Lung (tissue), 12 donors: ENCODE measurements around the gene GPR146. TPM values are rescaled to one million over a fixed set of nuclear protein-coding genes. Genes with fewer than 3 reads are reported as not detected.

Source experiments
- ATAC-seq: fragments of 200-7000 bp; cut with Tn5 transposase; one replicate; pipeline ENCODE4 v1.9.1; 2020; ENCODE audit warnings: moderate number of reproducible peaks; ENCODE audit not compliant: insufficient read depth, low FRiP score
- DNase-seq, 3 donors: peaks; one replicate each; pipeline ENCODE4 v3.0.0-alpha.2; 2013 to 2017
- H3K27ac ChIP-seq, 2 donors: one replicate each; pipeline ENCODE4 v1.5.1; 2013; ENCODE audit warnings: mild to moderate bottlenecking in 2 of 2, moderate library complexity in 2 of 2, control low read depth in 1 of 2, inconsistent platforms in 1 of 2, low read depth in 1 of 2, low read length in 1 of 2
- H3K27me3 ChIP-seq, 3 donors: one replicate each; pipeline ENCODE4 v1.5.1; 2013; ENCODE audit warnings: low read length in 2 of 3; ENCODE audit not compliant: control insufficient read depth in 3 of 3, insufficient read depth in 3 of 3
- H3K36me3 ChIP-seq, 4 donors: one replicate each; pipeline ENCODE4 v1.5.1; 2013; ENCODE audit warnings: low read length in 4 of 4, mild to moderate bottlenecking in 1 of 4, moderate library complexity in 1 of 4; ENCODE audit not compliant: control insufficient read depth in 4 of 4, insufficient read depth in 4 of 4
- H3K4me1 ChIP-seq, 5 donors: one replicate each; pipeline ENCODE4 v1.5.1; 2013; ENCODE audit warnings: low read length in 5 of 5, mild to moderate bottlenecking in 2 of 5, moderate library complexity in 1 of 5; ENCODE audit not compliant: control insufficient read depth in 5 of 5, insufficient read depth in 5 of 5
- H3K4me3 ChIP-seq: one replicate; pipeline ENCODE4 v1.5.1; 2013; ENCODE audit warnings: mild to moderate bottlenecking, control low read depth, moderate library complexity
- H3K9ac ChIP-seq, 2 donors: one replicate each; pipeline ENCODE4 v1.5.1; 2013; ENCODE audit warnings: low read length in 2 of 2, control low read depth in 1 of 2; ENCODE audit not compliant: insufficient read depth in 1 of 2
- H3K9me3 ChIP-seq, 4 donors: one replicate each; pipeline ENCODE4 v1.5.1; 2013; ENCODE audit warnings: low read length in 3 of 4, mild to moderate bottlenecking in 1 of 4, moderate library complexity in 1 of 4; ENCODE audit not compliant: control insufficient read depth in 4 of 4, insufficient read depth in 3 of 4
- WGBS, 2 donors: extraction: QIAGEN DNeasy Blood & Tissue Kit; methylation state at CpG; one replicate each; pipeline ENCODE4 v1.1.7; 2013; 5-methylcytosine and 5-hydroxymethylcytosine counted together
- polyA plus RNA-seq, 2 donors: library from polyadenylated mRNA; stranded (reverse); fragments of 200-250 nt; gene quantifications; one replicate each; pipeline ENCODE4 v1.2.1, GENCODE V29; 2013
- total RNA-seq, 2 donors: library from RNA; depleted of rRNA in 1 of 2; stranded (reverse); fragments of >200 nt in 1 of 2; gene quantifications; one replicate each; pipeline ENCODE4 v1.2.1, GENCODE V29; 2014 to 2021
- TF ChIP-seq, protein P1 (sequence below): IDR thresholded peaks from 2 replicates; pipeline ENCODE4 v1.5.1; 2012; ENCODE audit warnings: mild to moderate bottlenecking; ENCODE audit errors: control extremely low read depth, extremely low read depth
- donor health status: control.
- donor health status: control.
- donor health status: Bipolar disorder and iron deficiency.
- donor health status: healthy.
- donor health status: DM: yes; HTN: yes; CAD: no.

The GPR146 gene
- total and polyA plus RNA-seq, 4 donors = 13.7 to 27.1 (median 14.0) TPM

DNA sequence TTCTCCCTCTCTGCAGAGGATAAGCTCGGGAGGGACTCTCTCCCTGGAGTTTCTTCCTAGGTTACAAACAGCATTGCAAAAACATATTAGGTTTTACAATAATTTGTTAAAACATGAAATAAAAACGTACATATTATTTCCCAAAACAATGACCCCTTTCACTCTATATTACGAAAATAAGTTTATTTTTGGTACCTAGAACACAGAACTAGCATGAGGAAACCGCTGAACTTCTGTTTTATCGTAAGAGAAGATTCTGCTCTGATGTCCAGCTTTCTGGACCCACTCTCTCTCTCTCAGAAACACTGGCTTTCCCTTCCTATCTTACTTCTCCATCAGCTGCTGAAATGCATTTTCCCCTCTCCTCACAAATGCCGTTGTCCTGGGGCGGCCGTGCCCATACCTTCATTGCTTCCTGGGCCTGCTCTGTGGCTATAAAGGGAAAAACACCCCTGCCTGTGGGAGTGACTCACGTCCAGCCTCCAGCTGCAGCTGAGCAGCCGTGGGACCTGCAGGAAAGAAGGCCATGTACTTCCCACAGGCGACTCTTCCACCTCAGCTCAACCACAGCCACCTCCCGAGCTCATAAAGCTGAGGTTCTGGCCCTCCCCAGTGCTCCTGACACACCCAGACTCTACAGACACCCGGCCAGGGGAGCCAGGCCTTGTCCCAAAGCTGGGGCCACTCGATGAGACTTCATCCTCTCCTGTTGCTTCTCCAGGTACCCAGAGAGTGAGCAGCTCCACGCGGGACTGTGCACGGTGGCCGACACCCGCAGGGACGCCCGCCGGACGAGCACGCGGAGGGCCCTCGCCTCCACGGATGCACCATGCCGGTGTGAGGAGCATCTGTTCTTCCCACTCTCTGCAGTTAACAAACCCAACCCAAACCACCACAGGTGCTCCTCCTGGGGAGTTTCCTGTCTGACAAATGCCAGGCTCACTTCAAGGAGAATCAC is 46.6 kb downstream of the GPR146 start:
- Histone ChIP-seq H3K36me3 (peaks cover 0 to 16% (median 0%) of the 10 kb centered on the region in 4 donors), H3K9ac (no peak overlapping the region), H3K27me3 (no peaks in the 10 kb centered on the region), H3K9me3 (peaks cover 0 to 3% (median 0%) of the 10 kb centered on the region in 4 donors), H3K4me3 (no peak overlapping the region), H3K27ac (no peak overlapping the region), H3K4me1 (peaks cover 5 to 38% (median 14%) of the 10 kb centered on the region in 5 donors)
- ATAC-seq = no peak
- TF ChIP-seq, protein P1, sequence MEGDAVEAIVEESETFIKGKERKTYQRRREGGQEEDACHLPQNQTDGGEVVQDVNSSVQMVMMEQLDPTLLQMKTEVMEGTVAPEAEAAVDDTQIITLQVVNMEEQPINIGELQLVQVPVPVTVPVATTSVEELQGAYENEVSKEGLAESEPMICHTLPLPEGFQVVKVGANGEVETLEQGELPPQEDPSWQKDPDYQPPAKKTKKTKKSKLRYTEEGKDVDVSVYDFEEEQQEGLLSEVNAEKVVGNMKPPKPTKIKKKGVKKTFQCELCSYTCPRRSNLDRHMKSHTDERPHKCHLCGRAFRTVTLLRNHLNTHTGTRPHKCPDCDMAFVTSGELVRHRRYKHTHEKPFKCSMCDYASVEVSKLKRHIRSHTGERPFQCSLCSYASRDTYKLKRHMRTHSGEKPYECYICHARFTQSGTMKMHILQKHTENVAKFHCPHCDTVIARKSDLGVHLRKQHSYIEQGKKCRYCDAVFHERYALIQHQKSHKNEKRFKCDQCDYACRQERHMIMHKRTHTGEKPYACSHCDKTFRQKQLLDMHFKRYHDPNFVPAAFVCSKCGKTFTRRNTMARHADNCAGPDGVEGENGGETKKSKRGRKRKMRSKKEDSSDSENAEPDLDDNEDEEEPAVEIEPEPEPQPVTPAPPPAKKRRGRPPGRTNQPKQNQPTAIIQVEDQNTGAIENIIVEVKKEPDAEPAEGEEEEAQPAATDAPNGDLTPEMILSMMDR = no peak
- WGBS, 2 donors = 79 to 80% methylated on average over 28 of the region's 28 CpGs
- DNase-seq = no peak

DNA sequence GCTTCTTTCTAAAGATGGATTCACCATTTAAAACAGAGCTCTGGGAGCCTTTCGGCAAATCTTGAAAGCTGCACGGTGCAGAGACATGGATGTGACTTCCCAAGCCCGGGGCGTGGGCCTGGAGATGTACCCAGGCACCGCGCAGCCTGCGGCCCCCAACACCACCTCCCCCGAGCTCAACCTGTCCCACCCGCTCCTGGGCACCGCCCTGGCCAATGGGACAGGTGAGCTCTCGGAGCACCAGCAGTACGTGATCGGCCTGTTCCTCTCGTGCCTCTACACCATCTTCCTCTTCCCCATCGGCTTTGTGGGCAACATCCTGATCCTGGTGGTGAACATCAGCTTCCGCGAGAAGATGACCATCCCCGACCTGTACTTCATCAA is 47.3 kb downstream of the GPR146 start:
- Histone ChIP-seq H3K36me3 (peaks cover 0 to 16% (median 0%) of the 10 kb centered on the region in 4 donors), H3K27ac (no peak overlapping the region), H3K9ac (no peak overlapping the region), H3K4me1 (peaks cover 2 to 39% (median 14%) of the 10 kb centered on the region in 5 donors), H3K9me3 (peaks cover 0 to 3% (median 0%) of the 10 kb centered on the region in 4 donors), H3K4me3 (no peak overlapping the region), H3K27me3 (no peaks in the 10 kb centered on the region)
- ATAC-seq = no peak
- WGBS, 2 donors = 95 to 96% methylated on average over 18 of the region's 18 CpGs
- no peak for DNase-seq
- TF ChIP-seq, protein P1 = no peak

DNA sequence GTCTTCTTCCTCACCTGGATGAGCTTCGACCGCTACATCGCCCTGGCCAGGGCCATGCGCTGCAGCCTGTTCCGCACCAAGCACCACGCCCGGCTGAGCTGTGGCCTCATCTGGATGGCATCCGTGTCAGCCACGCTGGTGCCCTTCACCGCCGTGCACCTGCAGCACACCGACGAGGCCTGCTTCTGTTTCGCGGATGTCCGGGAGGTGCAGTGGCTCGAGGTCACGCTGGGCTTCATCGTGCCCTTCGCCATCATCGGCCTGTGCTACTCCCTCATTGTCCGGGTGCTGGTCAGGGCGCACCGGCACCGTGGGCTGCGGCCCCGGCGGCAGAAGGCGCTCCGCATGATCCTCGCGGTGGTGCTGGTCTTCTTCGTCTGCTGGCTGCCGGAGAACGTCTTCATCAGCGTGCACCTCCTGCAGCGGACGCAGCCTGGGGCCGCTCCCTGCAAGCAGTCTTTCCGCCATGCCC is 47.9 kb downstream of the GPR146 start:
- Histone ChIP-seq H3K27ac (no peak overlapping the region), H3K36me3 (peaks cover 0 to 16% (median 0%) of the 10 kb centered on the region in 4 donors), H3K4me3 (no peak overlapping the region), H3K4me1 (peaks cover 0 to 38% (median 14%) of the 10 kb centered on the region in 5 donors), H3K9ac (no peak overlapping the region), H3K27me3 (no peaks in the 10 kb centered on the region), H3K9me3 (peaks cover 0 to 3% (median 0%) of the 10 kb centered on the region in 4 donors)
- TF ChIP-seq, protein P1 = no peak
- 96 to 97% methylated on average over 40 of the region's 40 CpGs for WGBS, 2 donors
- no peak for ATAC-seq
- no peak for DNase-seq
